ENCODE measurements around the gene MLC1.

Gene MLC1

DNA sequence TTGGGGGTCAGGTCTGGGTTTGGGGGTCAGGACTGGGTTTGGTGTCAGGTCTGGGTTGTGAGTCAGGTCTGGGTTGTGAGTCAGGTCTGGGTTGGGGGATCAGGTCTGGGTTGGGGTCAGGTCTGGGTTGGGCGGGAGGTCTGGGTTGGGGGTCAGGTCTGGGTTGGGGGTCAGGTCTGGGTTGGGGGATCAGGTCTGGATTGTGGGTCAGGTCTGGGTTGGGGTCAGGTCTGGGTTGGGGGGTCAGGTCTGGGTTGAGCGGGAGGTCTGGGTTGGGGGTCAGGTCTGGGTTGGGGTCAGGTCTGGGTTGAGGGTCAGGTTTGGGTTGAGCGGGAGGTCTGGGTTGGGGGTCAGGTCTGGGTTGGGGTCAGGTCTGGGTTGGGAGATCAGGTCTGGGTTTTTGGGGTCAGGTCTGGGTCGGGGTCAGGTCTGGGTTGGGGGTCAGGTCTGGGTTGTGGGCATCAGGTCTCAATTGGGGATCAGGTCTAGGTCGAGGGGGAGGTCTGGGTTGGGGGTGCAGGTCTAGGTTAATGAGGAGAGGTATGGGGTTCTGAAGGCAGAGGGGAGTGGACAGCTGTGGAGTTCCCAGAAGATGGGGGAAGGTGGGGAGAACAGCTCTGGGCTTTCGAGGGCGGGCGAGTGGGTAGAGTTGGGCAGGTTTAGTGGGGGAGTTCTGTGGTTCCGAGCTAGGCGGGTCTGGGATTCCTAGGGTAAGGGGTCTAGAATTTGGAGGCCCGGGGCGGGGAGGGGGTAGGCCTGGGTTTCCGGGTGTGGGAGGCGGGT lies 27.8 kb downstream of the MLC1 start:
- DNase-seq: no peak

DNA sequence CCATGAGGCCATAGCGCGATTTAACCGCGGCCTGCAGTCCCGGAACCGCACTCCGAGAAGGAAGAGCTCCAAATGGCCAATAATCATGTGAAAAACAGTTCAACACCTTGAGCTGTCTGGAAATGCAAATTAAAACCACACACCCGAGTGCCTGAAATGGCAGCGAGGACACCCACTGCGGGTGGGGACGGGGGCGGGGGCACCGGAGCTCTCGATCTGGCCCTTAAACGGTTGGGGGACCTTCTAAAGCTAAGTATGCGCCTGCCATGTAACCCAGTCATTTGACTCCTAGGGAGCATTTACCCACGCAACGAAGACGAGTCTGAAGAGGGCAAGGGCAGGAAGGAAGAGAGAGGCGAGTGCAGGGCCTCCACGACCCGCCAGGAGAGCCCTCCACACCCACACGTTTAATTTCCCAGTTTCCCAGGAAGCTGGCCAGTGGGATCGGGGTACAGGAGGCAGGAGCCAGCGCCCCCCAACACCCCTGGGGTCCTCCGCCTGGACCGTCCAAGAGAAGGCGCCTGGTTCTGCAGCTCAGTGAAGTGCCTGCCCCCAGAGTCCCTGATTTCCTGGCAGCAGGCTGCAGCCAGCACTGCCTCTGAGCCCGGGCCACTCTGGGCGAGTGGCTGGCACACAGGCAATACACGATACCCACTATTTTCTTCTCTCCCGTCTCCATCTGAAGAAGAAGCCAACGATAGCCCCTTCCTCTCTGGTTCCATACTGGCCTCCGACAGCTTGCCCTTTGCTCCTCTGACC lies 28.8 kb downstream of the MLC1 start:
- DNase-seq: no peak

DNA sequence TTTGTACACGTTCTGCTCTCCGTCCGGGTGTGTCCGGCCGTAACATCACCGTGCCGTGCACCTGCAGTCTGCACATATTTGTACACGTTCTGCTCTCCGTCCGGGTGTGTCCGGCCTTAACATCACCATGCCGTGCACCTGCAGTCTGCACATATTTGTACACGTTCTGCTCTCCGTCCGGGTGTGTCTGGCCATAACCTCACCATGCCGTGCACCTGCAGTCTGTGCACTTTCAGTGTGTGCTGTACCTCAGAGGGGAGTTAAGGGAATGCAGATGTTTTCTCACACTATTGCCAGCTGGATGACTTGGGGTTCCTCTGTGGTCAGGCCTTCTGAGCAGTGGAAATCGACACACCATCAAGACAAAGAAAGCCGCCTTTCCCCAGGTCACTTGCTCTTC lies 31.4 kb downstream of the MLC1 start:
- no peak for DNase-seq

DNA sequence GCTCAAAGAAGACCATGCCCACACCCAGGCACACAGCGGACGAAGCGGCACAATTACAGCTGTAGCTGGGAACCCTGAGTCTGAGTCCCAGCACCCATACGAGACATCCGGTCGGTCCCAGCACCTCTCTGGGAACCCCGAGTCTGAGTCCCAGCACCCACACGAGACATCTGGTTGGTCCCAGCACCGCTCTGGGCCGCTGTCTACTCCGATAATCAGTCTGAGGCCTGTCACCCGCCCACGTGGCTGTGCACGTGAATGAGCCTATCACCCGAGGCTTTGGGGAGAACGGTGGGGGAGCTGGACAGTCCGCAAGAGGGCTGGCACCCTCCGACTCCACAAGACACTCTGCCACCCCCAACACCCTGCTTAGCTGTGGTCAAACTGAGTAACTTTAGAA lies 33.3 kb downstream of the MLC1 start:
- DNase-seq: no peak

DNA sequence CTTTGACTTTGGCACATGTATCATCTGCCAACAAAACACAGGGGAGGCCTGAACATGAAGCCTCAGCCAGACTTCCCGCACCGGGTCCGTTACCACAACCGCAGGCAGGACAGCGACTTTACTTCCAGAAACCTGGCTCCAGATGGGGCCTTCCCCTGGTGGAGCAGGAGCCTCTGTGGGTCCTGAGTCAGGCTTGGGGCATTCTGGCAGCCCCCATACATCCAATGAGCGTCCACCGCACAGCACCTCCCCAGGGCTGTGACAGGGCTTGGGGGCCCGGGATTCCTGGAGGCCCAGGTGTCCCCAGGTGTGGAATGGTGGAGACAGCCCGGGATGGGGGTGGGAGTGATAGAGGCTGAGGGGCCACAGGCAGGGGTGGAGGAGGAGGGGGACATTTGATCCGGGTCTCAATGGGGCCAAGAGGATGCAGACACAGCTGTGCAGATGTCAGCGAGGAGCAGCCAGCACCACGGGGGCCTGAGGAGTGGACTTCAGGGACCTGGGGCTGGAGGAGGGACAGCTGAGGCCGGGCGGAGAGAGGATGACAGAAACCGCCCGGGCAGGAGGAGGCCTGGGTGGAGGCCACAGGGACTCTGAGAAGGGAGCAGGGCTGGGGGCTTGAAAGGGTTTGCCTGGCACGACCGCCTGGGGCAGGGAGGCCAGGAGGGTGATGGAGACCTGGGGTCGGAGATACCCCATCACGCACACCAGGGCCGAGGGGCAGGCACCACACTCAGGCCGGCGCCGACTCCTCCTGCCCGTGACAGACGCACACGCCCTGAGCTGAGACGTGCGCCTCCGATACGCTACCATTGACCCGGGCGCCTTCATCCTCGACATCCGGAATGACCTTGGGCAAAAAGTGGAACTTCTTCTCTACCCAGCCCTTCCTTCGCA lies 35.7 kb downstream of the MLC1 start:
- DNase-seq: no peak

- no peak for DNase-seq
These were observed 36.4 kb downstream of the MLC1 start for GRCh38 chr22:50048836-50049235.

- no peak for DNase-seq
These were observed 37.0 kb downstream of the MLC1 start for GRCh38 chr22:50048061-50048765.

DNA sequence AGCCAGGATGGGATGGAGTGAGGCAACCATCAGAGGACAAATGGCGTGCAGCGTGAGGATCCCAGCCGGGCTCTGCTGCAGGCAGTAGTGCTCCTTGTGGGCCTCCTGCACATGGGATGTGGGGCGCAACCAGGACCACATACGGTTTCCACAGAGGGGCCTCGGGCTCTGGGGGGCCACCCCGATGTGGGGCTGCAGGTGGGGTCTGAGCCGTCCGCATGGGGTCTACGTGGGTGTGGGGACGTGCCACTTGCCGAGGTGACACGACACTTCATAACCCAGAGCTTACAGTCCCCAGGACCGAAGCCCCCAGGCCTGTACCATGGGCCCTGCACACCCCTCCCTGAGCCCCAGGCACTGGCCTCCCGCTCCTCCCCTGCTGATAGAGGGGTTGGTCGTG lies 37.9 kb downstream of the MLC1 start:
- DNase-seq: no peak

DNA sequence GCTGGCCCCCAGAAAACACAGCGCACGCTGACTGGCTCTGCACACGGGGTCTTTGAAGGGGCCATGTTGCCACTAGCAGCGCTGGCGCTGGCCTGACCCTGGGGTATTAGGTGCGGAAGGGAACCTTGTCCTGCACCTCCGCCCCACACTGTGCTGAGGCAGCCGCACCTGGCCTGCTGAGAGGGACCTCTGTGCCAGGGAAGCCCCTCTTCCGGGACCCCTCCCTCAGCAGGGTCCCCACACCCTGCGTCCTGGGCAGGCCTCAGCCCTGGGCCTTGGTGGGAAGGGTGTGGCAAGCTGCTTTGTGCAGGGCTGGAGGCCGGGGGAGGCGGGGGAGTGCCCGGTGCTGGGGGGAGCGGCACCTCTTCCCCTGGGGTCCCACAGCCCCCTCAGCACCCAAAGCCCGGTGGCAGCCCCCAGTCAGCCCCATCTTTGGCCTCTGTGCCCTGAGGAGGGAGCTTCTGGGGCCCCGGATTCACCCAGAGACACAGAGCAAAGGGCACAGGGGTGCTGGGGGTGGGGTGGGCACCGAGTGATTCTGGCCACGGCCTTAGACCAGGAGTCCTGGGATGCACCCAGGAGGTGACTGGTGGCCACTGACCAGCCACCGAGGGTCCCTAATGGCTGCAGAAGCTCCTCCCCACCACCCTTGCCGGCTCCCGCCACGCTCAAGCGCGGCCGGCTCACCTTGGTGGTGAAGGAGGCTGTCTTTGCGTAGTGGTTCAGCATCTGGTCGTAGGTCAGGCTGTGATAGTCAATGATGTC lies 38.6 kb downstream of the MLC1 start:
- no peak for DNase-seq

DNA sequence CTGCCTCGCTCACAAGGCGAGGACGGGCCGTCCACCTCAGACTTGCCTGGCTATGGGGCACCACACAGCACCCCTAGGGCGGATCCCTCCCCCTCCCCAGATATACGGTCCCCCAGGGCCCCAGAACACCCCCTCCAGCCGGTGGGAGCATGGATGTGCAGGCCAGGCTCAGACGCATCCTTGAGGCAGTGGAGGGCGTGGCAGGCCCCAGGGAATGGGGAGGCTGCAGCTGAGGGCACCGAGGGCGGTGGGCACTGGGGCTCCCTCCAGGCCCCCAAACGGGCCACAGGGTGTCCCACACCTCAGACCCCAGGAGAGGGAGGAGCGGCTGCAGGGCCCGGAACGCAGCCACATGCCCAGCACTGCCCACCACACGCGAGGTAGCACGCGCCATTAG lies 39.2 kb downstream of the MLC1 start:
- no peak for DNase-seq

DNA sequence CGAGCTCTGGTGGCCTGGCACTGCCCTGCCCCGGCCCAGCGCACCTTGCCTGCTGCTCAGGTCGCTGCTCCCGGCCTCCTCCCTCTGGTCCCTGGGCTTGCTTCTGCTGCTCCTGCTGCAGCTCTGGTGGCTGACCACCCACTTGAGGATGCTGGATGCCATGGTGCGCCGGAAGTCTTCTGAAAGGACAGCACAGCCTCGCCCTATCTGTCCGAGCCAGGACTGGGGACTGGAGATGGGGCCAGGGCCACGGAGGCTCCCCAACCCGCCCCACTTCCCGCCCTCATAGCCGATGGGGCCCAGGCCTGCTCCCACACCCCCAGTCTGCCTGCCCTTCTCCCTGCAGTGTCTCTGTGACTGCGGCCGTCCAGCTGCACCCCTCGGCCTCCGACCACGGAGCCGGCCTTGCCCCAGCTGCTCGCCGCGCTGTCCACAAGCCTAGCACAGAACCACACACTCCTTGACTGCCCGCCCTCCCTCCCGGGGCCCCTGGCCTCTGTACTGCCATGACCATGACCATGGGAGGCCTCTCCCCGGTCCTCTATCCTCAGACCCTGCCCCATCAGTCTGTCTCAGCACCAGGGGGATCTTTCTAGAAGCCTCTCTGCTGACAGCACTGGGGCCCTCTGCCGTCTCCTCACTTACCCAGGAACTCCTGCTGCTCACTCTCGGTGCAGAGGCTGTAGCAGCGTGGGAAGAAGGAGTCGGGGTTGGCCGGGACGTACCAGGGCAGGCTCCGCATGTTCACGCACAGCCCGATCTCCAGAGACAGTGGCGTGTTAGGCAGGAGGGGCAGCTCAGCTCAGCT lies 39.8 kb downstream of the MLC1 start:
- no peak for DNase-seq

DNA sequence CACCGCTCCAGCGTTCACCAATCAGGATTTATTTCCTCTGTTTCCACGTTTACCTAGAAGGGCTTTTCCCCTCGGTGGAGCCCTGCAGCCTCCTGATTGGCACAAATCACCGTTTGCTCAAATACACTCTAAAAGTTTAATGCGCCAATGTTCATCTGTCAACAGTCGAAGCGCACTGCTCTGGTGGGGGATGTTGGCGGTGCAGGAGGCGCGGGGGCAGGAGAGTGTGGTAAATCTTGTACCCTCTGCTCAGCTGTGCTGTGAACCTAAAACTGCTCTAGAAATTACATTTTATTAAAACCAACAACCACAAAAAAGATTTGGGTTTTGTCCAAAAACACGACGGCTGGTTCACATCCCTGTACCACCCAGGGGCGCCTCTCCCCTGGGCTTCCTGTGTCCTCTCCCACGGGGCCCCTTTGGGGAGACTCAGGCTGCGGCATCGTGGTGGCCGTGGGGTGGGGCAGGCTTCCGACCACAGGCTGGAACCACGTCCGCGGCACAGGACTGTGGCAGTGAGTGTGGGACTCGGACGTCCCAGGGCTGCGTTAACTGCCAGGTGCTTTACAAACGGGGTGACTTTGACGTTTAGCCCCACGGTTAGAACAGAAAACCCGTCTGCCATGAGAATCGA lies 40.6 kb downstream of the MLC1 start:
- no peak for DNase-seq

DNA sequence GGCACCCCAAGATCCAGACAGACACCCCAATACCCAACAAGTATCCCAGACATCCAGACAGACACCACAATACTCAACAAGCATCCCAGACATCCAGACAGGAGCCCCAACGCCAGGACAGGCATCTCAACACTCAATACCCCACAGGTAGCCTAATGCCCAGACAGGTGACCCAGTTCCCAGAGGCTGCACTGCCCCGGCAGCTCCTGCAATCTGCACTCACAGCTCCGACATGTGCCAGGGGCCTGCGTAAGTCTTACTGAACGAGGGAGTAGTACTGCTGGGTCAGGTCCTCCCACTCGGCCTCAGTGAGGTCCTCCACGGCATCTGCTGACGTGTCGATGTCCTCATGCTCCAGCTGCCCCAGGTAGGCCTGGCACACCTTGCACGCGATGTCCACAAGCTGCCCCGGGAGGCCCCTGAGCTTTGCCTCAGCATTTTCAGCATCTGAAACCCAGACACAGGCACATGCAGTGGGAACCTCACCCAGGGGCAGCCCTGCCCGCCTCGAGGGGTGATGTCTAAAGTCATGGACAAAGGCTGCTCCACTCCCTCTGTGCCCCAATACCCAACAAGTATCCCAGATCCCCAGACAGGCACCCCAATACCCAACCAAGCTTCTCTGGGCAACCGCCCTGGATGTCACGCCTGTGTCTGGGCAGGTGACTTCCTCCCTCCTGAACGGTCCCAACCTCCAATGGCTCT lies 43.7 kb downstream of the MLC1 start:
- no peak for DNase-seq

GRCh38 chr22:50040717-50041116 lies 44.5 kb downstream of the MLC1 start:
- no peak for DNase-seq

- no peak for DNase-seq
These were observed 45.4 kb downstream of the MLC1 start for GRCh38 chr22:50039669-50040443.

DNA sequence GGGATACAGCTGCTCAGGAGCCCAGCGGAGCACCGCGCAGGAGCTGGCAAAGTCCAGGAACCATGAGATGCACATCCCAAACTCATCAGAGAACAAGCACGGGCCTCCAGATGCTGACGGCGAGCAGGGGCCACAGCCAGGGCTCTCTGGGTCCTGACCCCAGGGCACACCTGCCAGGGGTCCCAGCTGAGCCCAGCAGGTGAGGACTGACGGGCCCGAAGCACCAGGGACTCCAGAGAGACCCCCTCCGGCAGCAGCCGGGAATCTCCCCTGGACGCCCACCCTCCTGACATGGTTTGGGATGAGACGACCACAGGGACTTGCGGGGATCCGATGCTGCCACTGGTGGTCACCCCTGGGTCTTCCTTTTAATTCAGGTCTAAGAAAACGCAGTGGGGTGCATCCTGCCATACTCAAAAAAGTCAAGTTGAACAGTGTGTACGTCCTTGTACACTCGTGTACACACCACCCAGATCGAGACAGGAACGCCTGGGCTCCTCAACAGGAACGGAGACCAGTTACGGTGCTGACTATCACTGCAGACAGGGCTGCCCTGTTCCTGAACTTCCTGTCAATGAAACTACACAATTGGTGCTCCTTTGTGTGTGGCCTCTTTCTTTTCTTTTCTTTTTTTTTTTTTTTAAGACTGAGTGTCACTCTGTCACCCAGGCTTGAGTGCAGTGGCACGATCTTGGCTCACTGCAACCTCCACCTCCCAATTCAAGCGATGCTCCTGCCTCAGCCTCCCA lies 49.1 kb downstream of the MLC1 start:
- DNase-seq: no peak

DNA sequence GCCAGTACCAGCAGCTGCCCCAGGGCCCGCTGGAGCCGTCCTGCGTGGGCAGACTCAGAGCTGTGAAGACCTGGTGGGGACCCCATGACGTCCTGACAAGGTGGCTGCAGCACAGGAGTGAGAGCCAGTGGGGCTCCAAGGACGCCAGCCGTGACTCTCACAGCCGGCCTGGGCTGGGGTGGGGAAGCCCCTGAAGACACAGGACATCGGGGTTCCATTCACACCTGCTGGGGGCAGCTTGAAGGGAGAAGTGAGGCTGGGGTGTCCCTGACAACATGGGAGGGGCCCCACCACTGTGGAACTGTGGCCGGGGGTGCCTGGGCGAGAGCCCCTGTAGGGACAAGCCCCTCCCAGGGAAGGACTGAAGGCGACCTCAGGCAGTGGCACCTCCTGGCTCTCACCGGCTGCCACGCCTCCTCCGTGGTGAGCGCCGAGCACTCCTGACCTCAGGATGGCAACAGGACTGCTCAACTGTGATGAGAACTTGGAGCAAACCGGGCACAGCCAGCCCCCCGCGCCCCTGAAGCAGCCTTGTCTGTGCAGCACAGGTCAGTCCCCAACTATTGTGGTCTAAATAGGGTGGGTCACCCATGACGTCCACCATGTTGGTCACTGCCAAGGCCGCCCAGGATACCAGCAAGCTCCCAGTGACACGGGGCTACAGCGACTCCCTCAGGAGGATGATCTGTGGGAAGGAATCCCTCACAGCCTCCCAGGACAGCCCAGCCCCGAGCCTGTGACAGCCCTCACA lies 49.9 kb downstream of the MLC1 start:
- no peak for DNase-seq

Data from activated CD4-positive, CD25-positive, alpha-beta regulatory T cell (primary cell).